Fibroblast of pulmonary artery (primary cell): Measurements from ENCODE around the gene METTL9.

Source experiments
- DNase-seq: peaks from one replicate; pipeline ENCODE4 v3.0.0-alpha.2; 2010; ENCODE audit warnings: low read depth
- H3K4me3 ChIP-seq: replicated peaks from 2 replicates; pipeline ENCODE4 v1.5.1; 2011; ENCODE audit warnings: low read depth, mild to moderate bottlenecking, control low read depth, low read length, moderate library complexity
- TF ChIP-seq, protein P1 (sequence below): IDR thresholded peaks from 2 replicates; pipeline ENCODE4 v1.5.1; 2011; ENCODE audit warnings: mild to moderate bottlenecking, control low read depth, low read length, inconsistent platforms; ENCODE audit errors: missing control alignments

METTL9 gene

DNA sequence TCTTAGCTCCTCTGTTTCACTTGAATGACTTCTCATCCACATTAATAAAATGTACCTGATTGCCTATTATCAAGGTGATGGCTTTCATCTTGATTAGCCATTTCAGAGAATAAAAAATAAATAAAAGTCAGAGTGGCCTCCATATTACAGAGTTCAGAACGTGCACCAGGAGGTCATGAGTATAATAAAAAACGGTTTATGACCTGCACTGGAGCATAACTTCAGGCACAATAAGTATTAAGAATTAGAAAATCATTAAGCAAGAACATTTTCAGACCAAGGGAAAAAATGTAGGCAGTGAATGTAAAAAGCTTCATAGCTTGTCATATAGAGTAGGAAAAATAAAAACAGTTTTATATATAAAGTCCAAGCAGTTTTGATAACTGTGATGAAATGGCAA is 11.4 kb downstream of the METTL9 start:
- DNase-seq, result no peak
- no peak overlapping the region for H3K4me3 ChIP-seq
- TF ChIP-seq, protein P1, sequence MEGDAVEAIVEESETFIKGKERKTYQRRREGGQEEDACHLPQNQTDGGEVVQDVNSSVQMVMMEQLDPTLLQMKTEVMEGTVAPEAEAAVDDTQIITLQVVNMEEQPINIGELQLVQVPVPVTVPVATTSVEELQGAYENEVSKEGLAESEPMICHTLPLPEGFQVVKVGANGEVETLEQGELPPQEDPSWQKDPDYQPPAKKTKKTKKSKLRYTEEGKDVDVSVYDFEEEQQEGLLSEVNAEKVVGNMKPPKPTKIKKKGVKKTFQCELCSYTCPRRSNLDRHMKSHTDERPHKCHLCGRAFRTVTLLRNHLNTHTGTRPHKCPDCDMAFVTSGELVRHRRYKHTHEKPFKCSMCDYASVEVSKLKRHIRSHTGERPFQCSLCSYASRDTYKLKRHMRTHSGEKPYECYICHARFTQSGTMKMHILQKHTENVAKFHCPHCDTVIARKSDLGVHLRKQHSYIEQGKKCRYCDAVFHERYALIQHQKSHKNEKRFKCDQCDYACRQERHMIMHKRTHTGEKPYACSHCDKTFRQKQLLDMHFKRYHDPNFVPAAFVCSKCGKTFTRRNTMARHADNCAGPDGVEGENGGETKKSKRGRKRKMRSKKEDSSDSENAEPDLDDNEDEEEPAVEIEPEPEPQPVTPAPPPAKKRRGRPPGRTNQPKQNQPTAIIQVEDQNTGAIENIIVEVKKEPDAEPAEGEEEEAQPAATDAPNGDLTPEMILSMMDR, result no peak

DNA sequence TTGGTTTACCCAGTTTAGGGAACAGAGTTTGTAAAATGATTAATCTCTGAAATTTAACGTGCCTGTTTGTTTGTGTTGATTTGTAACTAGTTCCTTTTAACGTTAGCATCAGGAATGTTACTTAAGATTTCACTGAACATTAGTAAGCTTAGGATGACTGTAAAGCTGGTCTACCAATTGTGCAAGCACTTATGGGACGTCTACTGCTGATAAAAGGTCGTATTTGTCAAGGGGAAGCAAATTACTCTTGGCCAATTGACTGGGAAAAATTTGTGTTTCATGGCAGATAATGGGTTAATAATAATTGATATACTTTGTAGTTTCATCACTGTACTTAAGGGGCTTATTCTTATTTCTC is 11.8 kb downstream of the METTL9 start:
- no peak overlapping the region for H3K4me3 ChIP-seq

DNA sequence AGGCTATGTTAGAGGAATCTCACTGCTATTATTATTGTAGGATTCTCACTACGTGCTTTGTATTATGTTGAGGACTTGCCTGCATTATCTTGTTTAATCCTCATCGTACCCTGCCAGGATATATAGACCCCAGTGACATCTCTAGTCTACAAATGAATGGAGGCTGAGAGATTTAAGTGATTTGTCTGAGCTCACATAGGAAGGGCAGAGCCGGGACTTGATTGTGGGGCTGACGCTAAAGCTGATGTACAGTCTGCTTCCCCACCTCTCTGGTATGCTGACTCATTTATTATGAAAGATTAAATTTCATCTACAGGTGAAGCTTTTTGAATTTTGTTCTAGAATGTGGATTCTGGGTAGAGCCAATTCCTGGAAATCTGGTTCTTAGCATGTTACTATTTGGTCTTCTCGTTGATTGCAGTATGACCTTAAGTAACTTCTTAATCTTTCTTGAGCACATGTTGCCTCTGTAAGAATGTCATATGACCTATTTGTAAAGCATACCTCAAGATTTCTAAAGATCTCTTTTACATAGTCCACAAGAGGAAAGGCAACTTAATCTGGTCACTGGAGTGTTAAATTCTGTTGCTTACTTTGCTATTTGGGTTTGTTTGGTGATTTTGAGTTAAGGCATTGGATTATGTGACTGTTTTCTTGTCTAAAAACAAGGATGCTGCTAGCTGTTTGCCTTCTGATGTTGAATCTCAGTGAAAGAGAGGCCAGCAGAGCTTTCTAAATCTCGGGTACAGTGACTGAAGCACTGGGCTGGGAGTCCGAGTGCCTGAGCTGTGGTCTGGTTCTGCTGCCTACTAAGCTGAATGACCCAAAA is 12.4 kb downstream of the METTL9 start:
- no peak overlapping the region for H3K4me3 ChIP-seq
- DNase-seq, result peak; percentile 25

More for the DNA sequence above, 11.8 kb downstream of the METTL9 start:
- TF ChIP-seq, protein P1, result no peak
- DNase-seq, result peak; percentile 64

DNA sequence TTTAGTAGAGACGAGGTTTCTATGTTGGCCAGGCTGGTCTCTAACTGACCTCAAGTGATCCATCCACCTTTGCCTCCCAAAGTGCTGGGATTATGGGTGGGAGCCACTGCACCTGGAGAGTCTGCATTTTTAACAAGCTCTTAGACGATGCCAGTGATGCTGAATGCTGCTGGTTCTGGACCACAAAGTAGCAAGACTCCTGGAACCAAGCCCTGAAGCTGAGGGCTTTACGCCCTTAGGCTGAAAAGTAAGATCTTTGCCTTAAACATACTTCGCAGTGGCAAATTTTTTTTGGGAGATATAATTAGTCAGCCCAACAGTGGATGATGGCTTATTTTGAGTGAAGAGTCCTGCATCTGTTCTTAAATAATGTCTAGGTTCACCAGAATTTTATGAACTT is 14.0 kb downstream of the METTL9 start:
- TF ChIP-seq, protein P1, result no peak
- DNase-seq, result no peak
- H3K4me3 ChIP-seq, result no peak overlapping the region

More for the DNA sequence above, 12.4 kb downstream of the METTL9 start:
- TF ChIP-seq, protein P1, result no peak

DNA sequence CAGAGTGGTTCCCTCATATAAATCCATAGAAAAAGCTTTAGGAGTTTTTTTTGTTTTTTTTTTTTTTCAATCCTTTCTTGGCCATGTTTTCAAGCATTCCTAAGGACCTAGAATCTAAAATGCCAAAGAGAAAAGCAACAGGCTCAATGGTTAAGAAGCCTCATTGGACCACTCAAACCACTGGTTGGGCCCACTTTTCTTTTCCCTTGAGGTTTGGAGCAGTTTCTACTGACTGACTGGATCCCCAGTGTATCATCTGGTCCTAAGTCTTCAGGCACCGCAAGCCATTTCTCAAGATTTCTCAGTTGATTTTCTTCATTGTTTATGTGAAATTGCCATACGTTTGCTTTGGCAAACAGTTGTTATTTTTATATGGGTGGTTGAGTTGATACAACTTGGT is 14.4 kb downstream of the METTL9 start:
- DNase-seq, result no peak
- H3K4me3 ChIP-seq, result no peak overlapping the region
- TF ChIP-seq, protein P1, result no peak

DNA sequence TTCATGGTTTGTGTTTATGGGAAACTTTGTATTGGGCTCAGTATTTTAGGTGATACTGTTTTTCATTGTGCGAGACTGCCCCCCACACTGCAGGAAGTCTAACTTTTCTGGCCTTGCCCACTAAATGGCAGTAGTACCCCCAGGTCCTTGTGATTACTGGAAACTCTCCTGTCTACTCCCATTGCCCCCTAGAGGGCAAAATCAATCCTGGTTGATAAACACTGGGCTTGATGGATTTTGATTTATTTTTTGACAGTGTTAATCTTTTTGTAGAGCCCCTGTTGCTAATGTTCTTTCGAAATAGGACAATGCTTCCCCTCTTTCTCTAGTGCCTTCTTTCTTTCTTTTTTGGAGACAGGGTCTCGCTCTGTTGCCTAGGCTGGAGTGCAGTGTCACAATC is 15.5 kb downstream of the METTL9 start:
- DNase-seq, result no peak
- TF ChIP-seq, protein P1, result no peak
- H3K4me3 ChIP-seq, result no peak overlapping the region

DNA sequence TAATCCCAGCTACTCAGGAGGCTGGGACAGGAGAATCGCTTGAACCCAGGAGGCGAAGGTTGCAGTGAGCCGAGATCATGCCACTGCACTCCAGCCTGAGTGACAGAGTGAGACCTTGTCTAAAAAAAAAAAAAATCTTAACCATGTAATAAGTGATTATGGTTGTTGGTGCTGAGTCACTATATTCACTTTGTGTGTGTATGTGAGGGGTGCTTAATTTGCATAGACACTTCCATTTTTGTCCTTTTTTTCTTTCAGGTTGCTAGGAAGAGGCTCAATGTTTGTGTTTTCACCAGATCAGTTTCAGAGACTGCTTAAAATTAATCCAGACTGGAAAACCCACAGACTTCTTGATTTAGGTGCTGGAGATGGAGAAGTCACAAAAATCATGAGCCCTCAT is 18.2 kb downstream of the METTL9 start:
- no peak for DNase-seq
- TF ChIP-seq, protein P1, result no peak
- H3K4me3 ChIP-seq, result no peak overlapping the region
